Ovary (tissue), 9 donors: ENCODE results near the gene HOXC13. TPM values are rescaled to one million over a fixed set of nuclear protein-coding genes. Genes with fewer than 3 reads are reported as not detected.

Experiments used
- DNase-seq, 5 donors: peaks; one replicate each; pipeline ENCODE4 v3.0.0-alpha.2; 2019 to 2020
- H3K27ac ChIP-seq, 2 donors: fragments of 200-600 bp; one replicate each; pipeline versions ENCODE4 v1.5.1 to v1.8.0; 2019 to 2022
- H3K27me3 ChIP-seq: fragments of 200-600 bp; one replicate; pipeline ENCODE4 v1.8.0; 2022
- H3K36me3 ChIP-seq: fragments of 200-600 bp; sonication (generic); one replicate; pipeline ENCODE4 v1.5.1; 2019
- H3K4me1 ChIP-seq: one replicate; pipeline ENCODE4 v1.8.1; 2013; ENCODE audit warnings: mild to moderate bottlenecking, moderate library complexity; ENCODE audit not compliant: insufficient read depth
- H3K4me3 ChIP-seq: fragments of 200-600 bp; sonication (generic); one replicate; pipeline ENCODE4 v1.5.1; 2017
- H3K9me3 ChIP-seq, 2 donors: fragments of 200-600 bp in 1 of 2; sonication (generic) in 1 of 2; one replicate each; pipeline versions ENCODE4 v1.5.1 to v1.8.1; 2013 to 2019; ENCODE audit warnings: mild to moderate bottlenecking in 1 of 2, moderate library complexity in 1 of 2
- CTCF ChIP-seq, 3 donors: fragments of 450-650 bp in 2 of 3; fragments of 200-600 bp in 1 of 3; IDR thresholded peaks; one replicate each; pipeline versions ENCODE4 v1.5.1 to v1.8.0; 2016 to 2022; ENCODE audit warnings: antibody characterized with exemption in 3 of 3, mild to moderate bottlenecking in 1 of 3
- EP300 ChIP-seq: sonication (generic); formaldehyde crosslinking; IDR thresholded peaks from one replicate; pipeline ENCODE4 v1.6.1; 2017; ENCODE audit warnings: antibody characterized with exemption
- POLR2A ChIP-seq: fragments of 450-650 bp; IDR thresholded peaks from one replicate; pipeline ENCODE4 v1.6.1; 2017; ENCODE audit warnings: antibody characterized with exemption, mild to moderate bottlenecking, moderate library complexity
- WGBS, 3 donors: extraction: QIAGEN DNeasy Blood & Tissue Kit in 1 of 3; methylation state at CpG; one replicate each; pipeline versions ENCODE4 v1.1.5 to v1.1.7; 2013 to 2017; 5-methylcytosine and 5-hydroxymethylcytosine counted together
- intact Hi-C, 4 donors: fragments of 100-400 bp; cut with DNase I; formaldehyde crosslinking; loops; one replicate each; pipeline versions ENCODE4 v1.11.0 to v1.15.1; 2022 to 2023
- polyA plus RNA-seq, 2 donors: library from polyadenylated mRNA; stranded (reverse); fragments of 200-250 nt in 1 of 2; fragments of 350-450 nt in 1 of 2; fragmentation: Illumina TruSeq in 1 of 2; extraction: RNeasy Lipid Tissue Mini Kit (QIAGEN cat#74804) in 1 of 2; gene quantifications; one replicate each; pipeline ENCODE4 v1.2.3, GENCODE V29; 2013 to 2014
- total RNA-seq, 7 donors: library from RNA; depleted of rRNA in 2 of 7; stranded (reverse); fragments of >200 nt in 2 of 7; fragmentation: NEBNext Ultra II Directional in 3 of 7; extraction: Animal tissue kit (Norgen Biotek cat#: 25700) in 3 of 7; gene quantifications; one replicate each; pipeline versions ENCODE4 v1.1.0 to v1.2.4, GENCODE V29; 2016 to 2023
- donor health status: DM: no; HTN: no; CAD: no; lungs with moderate emphysema.
- donor health status: DM: no; HTN: no; CAD: no.
- donor health status: Bipolar disorder and iron deficiency.
- donor health status: DM: yes; HTN: yes; CAD: no.
- donor health status: DM: no; HTN: no; CAD: no.
- donor health status: DM: yes; HTN: yes; CAD: no.

Gene HOXC13
- total and polyA plus RNA-seq, 9 donors, result not detected

DNA sequence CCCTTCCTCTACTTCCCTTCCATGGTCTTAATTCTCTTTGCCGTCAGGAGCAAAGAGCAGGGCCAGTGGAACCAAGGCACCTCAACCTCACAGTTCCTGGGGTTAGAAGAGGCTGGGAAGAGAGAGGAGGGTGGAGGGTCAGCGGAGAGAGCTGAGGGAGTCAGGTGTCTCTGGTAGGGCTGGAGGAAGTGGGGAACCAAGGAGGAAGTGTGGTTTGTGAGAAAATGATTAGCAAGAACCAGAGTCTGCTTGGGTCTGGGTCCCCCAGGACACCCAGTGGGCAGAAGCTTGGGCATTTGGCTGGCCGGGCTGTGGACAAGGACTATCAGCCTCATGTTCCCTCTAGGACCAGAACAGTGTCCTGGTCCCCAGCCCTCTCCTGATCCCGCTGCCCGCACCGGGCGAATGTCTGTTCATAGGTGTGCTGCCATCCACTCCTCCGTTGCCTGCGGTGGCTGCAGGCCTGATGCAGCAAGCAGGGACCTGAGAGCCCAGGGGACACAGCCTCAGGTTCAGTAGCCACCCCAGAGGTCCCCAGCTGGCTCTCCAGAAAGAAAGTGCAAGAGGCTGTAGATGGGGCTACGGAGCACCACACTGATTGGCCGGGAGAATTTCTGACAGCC, 18.4 kb downstream of the HOXC13 start:
- H3K36me3 ChIP-seq, result no peaks in the 10 kb centered on the region
- WGBS, 3 donors, result 14 to 27% (median 24%) methylated on average over 11 of the region's 11 CpGs
- no peak for TF ChIP-seq POLR2A

DNA sequence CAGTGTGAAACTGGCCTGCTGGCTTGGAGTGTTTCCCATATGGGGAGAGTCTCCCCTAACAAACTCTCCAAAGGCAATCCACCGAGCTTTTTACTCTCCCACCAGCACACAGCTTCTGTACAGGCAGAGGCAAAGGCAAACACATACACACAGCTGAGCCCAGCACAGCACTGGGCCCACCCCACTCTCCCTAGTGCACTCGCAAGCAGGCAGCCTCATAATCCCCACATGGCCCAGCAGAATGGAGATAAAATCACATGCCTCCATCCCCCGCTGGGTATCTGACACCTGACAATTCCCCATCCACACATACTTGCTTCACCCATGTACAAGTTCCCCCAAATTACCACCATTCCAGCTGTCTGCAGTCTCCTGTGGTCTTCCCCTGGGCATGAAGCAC, 19.5 kb downstream of the HOXC13 start:
- WGBS, 3 donors, result 26 to 56% (median 28%) methylated on average over 3 of the region's 3 CpGs
- DNase-seq, result no peak
- peaks cover 13% of the 10 kb centered on the region for H3K27me3 ChIP-seq
- H3K4me3 ChIP-seq, result no peak overlapping the region
- peaks cover 2% of the 10 kb centered on the region for H3K4me1 ChIP-seq
- TF ChIP-seq POLR2A, result no peak
- no peak for TF ChIP-seq CTCF (IDR thresholded peaks at IDR 0.05)
- no peak for TF ChIP-seq EP300
- H3K36me3 ChIP-seq, result no peaks in the 10 kb centered on the region
- intact Hi-C loops, result no loop called here
- H3K9me3 ChIP-seq, result no peaks in the 10 kb centered on the region
- no peak overlapping the region for H3K27ac ChIP-seq

More for the DNA sequence above, 18.4 kb downstream of the HOXC13 start:
- Histone ChIP-seq H3K4me3 (no peak overlapping the region), H3K9me3 (no peaks in the 10 kb centered on the region), H3K4me1 (peaks cover 2% of the 10 kb centered on the region), H3K27me3 (peaks cover 11% of the 10 kb centered on the region), H3K27ac (no peak overlapping the region)
- DNase-seq, result no peak
- intact Hi-C loops, result no loop called here

DNA sequence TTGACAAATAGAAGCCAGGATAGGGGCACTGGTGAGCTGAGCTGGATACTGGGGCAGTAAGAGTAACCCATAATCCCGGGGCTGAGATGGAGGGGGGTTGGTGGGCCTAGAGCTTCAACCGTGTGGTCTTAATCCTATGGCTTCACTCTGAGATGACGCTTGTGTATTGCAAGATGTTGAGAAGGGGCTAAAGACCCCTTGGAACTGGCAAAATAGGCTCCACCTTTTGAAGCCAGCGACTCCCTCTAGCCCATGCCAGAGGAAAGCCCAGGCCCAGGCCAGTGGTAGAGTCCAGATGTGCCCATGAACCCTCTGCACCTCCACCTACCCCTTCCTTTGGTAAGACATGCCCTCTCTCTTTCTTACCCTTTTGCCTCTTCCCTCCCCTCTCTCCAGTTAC, 20.7 kb downstream of the HOXC13 start:
- H3K4me3 ChIP-seq, result no peak overlapping the region
- no peaks in the 10 kb centered on the region for H3K36me3 ChIP-seq
- WGBS, 3 donors, result 18 to 21% (median 21%) methylated on average over 4 of the region's 4 CpGs
- H3K27me3 ChIP-seq, result peaks cover 12% of the 10 kb centered on the region
- no peak overlapping the region for H3K27ac ChIP-seq
- peaks cover 2% of the 10 kb centered on the region for H3K4me1 ChIP-seq
- TF ChIP-seq EP300 (no peak), CTCF (IDR thresholded peaks at IDR 0.05) (no peak), POLR2A (no peak)
- intact Hi-C loops, result no loop called here
- DNase-seq, result no peak
- no peaks in the 10 kb centered on the region for H3K9me3 ChIP-seq

GRCh38 chr12:53960187-53961024, 21.8 kb downstream of the HOXC13 start:
- Histone ChIP-seq H3K27ac (no peak overlapping the region), H3K9me3 (no peaks in the 10 kb centered on the region), H3K36me3 (no peaks in the 10 kb centered on the region), H3K4me1 (peaks cover 2% of the 10 kb centered on the region), H3K4me3 (no peak overlapping the region), H3K27me3 (peaks cover 13% of the 10 kb centered on the region)
- intact Hi-C loops, result no loop called here
- no peak for DNase-seq
- TF ChIP-seq EP300, result no peak
- TF ChIP-seq POLR2A, result no peak
- no peak for TF ChIP-seq CTCF (IDR thresholded peaks at IDR 0.05)
- 11 to 20% (median 12%) methylated on average over 39 of the region's 39 CpGs for WGBS, 3 donors
